Fibroblast of the aortic adventitia (primary cell): ENCODE measurements around the gene NALCN. TPM values are rescaled to one million over a fixed set of nuclear protein-coding genes. Genes with fewer than 3 reads are reported as not detected.

Source experiments
- DNase-seq: peaks from one replicate; pipeline ENCODE4 v3.0.0-alpha.2; 2010; ENCODE audit warnings: low read depth
- H3K4me3 ChIP-seq: 2 replicates; pipeline ENCODE4 v1.5.1; 2011; ENCODE audit warnings: low read depth, mild to moderate bottlenecking, control low read depth, low read length, moderate library complexity
- total RNA-seq: library from RNA; depleted of rRNA; stranded (reverse); fragments of >200 nt; gene quantifications from 2 replicates; pipeline ENCODE4 v1.2.3, GENCODE V29; 2012; ENCODE audit warnings: low replicate concordance
- TF ChIP-seq, protein P1 (sequence below): IDR thresholded peaks from 2 replicates; pipeline ENCODE4 v1.5.1; 2011; ENCODE audit warnings: mild to moderate bottlenecking, low read length, control low read depth, inconsistent platforms; ENCODE audit not compliant: insufficient read depth

Gene NALCN
- total RNA-seq, 1 donor: 3.1 TPM

DNA sequence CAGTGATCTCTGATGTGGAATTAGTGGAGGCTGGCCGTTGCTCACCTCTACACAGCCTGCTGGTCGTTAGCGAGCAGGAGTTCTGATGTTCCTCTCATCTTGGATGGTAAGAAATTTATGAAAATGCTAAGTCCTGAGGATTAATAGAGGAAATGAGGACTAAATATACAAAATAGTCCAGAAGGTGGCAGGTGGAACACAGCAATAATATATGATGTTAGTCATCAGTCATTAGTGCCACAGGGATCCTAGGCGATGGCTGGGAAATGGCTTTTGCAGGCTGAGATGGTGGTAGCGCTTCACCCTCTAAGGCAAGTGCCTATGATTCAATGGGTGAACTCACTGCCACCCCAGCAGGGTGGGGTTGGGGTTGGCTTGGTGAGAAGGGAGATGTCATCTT is 403.1 kb downstream of the NALCN start:
- TF ChIP-seq, protein P1, sequence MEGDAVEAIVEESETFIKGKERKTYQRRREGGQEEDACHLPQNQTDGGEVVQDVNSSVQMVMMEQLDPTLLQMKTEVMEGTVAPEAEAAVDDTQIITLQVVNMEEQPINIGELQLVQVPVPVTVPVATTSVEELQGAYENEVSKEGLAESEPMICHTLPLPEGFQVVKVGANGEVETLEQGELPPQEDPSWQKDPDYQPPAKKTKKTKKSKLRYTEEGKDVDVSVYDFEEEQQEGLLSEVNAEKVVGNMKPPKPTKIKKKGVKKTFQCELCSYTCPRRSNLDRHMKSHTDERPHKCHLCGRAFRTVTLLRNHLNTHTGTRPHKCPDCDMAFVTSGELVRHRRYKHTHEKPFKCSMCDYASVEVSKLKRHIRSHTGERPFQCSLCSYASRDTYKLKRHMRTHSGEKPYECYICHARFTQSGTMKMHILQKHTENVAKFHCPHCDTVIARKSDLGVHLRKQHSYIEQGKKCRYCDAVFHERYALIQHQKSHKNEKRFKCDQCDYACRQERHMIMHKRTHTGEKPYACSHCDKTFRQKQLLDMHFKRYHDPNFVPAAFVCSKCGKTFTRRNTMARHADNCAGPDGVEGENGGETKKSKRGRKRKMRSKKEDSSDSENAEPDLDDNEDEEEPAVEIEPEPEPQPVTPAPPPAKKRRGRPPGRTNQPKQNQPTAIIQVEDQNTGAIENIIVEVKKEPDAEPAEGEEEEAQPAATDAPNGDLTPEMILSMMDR: no peak
- no peak overlapping the region for H3K4me3 ChIP-seq
- no peak for DNase-seq

DNA sequence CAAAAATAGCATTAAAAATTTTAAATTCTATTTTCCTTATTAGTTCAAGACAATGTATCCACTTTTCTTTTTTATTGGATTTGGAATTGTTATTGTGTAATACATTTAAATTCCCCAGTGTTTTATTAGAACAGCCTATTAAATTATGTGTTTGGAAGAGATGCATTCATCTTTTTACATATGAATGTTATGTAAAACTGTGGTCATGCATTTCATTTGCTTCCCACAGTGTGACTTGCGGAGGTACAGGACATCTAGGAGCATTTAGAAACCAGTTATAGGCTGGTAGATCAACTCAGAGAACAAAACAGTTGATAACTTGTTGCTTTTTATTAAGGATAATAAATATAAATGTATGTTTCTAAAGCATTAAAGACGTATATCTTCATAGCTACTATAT is 406.2 kb downstream of the NALCN start:
- no peak for DNase-seq
- TF ChIP-seq, protein P1: no peak
- no peak overlapping the region for H3K4me3 ChIP-seq

DNA sequence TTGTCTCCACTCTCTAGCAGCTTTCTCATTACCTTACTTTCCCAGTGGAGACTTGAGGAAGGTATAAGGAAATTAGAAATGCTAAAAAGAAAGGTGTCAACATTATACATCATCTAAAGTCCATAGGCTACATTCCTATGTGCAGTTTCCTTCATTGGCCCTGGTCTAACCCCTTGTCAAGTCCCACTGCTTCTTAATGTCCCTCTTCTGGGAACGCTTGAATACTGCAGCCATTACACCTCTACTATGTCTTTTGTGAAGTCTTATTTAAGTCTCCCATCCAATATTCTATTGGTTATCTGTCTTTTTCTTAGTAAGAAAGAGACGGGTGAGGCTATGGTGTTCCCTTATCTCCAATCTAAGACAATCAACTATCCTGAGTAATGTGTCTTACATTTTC is 409.1 kb downstream of the NALCN start:
- H3K4me3 ChIP-seq: no peak overlapping the region
- TF ChIP-seq, protein P1: no peak
- no peak for DNase-seq

Other genes with a start within 250 kb of the NALCN start
- gene ITGBL1, start 36.2 kb upstream of the NALCN start, total RNA-seq: 167 and 301 TPM in 2 replicates